Measurements from ENCODE around the gene DCAF15. TPM values are rescaled to one million over a fixed set of nuclear protein-coding genes. Genes with fewer than 3 reads are reported as not detected.

The DCAF15 gene
- total RNA-seq, 4 donors from 2014 or later = 5.3 to 20.8 (median 14.5) TPM

GRCh38 chr19:13935765-13936510 is 16.4 kb upstream of the DCAF15 start:
- WGBS, 2 donors (ENCODE audit: low coverage in 1 of 2) = 54 to 80% methylated on average over 1 to 3 of the region's 22 CpGs
- no peak overlapping the region for H3K4me3 ChIP-seq

GRCh38 chr19:13937479-13938300 is 14.6 kb upstream of the DCAF15 start:
- Histone ChIP-seq H3K4me3 (peak overlapping the region in 1 of 2 donors; percentile 25), H3K27me3 (peaks cover 58% of the 10 kb centered on the region), H3K36me3 (no peaks in the 10 kb centered on the region), H3K4me1 (peaks cover 0 to 12% (median 0%) of the 10 kb centered on the region in 3 donors), H3K27ac (no peak overlapping the region), H3K9me3 (no peaks in the 10 kb centered on the region)
- no peak for TF ChIP-seq CTCF (IDR thresholded peaks at IDR 0.05)
- 19% methylated on average over 5 of the region's 29 CpGs; no CpG with 5 or more reads in 1 of the 2 donors for WGBS, 2 donors (ENCODE audit: low coverage in 1 of 2)
- no peak for ATAC-seq

More at GRCh38 chr19:13935765-13936510, 16.4 kb upstream of the DCAF15 start:
- no peak for ATAC-seq
- H3K27me3 ChIP-seq = peaks cover 62% of the 10 kb centered on the region
- no peaks in the 10 kb centered on the region for H3K9me3 ChIP-seq
- H3K4me1 ChIP-seq = peaks cover 0 to 12% (median 0%) of the 10 kb centered on the region in 3 donors
- peaks cover 0 to 9% of the 10 kb centered on the region in 2 donors for H3K36me3 ChIP-seq
- TF ChIP-seq EP300 (IDR thresholded peaks at IDR 0.05) (no peak), POLR2A (IDR thresholded peaks at IDR 0.05) (no peak), POLR2AphosphoS5 (IDR thresholded peaks at IDR 0.05) (no peak), CTCF (IDR thresholded peaks at IDR 0.05) (no peak)
- H3K27ac ChIP-seq = no peak overlapping the region

- H3K4me3 ChIP-seq = peak within 1 kb of the TSS in 1 of 2 donors; percentile 25
- TF ChIP-seq POLR2AphosphoS5 (IDR thresholded peaks at IDR 0.05) (no peak), POLR2A (IDR thresholded peaks at IDR 0.05) (no peak), CTCF (IDR thresholded peaks at IDR 0.05) (no peak), EP300 (IDR thresholded peaks at IDR 0.05) (no peak)
- no peaks in the 10 kb centered on the region for H3K36me3 ChIP-seq
- peaks cover 50% of the 10 kb centered on the region for H3K27me3 ChIP-seq
- ATAC-seq = peak; percentile 51
- WGBS, 2 donors (ENCODE audit: low coverage in 1 of 2) = 10 to 30% methylated on average over 2 to 4 of the region's 21 CpGs
- peaks cover 0 to 12% (median 0%) of the 10 kb centered on the region in 3 donors for H3K4me1 ChIP-seq
- no peak within 1 kb of the TSS for H3K27ac ChIP-seq
- H3K9me3 ChIP-seq = no peaks in the 10 kb centered on the region
These were observed 13.8 kb upstream of the DCAF15 start, which contains the start of gene PODNL1 for GRCh38 chr19:13938301-13939064. Gene PODNL1 (minus strand): TSS chr19:13938417. CDS start chr19:13938181, 236 bp downstream.

- H3K4me3 ChIP-seq = no peak overlapping the region
- TF ChIP-seq POLR2A (IDR thresholded peaks at IDR 0.05) (no peak), CTCF (IDR thresholded peaks at IDR 0.05) (no peak), EP300 (IDR thresholded peaks at IDR 0.05) (no peak), POLR2AphosphoS5 (IDR thresholded peaks at IDR 0.05) (no peak)
- peaks cover 18% of the 10 kb centered on the region for H3K27me3 ChIP-seq
- no peaks in the 10 kb centered on the region for H3K9me3 ChIP-seq
- no peaks in the 10 kb centered on the region for H3K36me3 ChIP-seq
- WGBS, 2 donors (ENCODE audit: low coverage in 1 of 2) = 75 to 80% methylated on average over 1 of the region's 1 CpG
- H3K27ac ChIP-seq = no peak overlapping the region
- no peak for ATAC-seq
- peaks cover 0 to 12% (median 0%) of the 10 kb centered on the region in 3 donors for H3K4me1 ChIP-seq
These were observed 10.2 kb upstream of the DCAF15 start for GRCh38 chr19:13942023-13942684.

All from gastroesophageal sphincter (tissue), 4 donors.